Posterior cingulate gyrus (tissue), 11 donors: ENCODE data around the gene MAML2.
A peak's percentile ranks its signal among the peaks of the same experiment; 100 is the strongest.

Experiments
- DNase-seq, 10 donors: peaks; one replicate each; pipeline versions ENCODE4 v3.0.0 to v3.0.0-alpha.2; 2020 to 2021; ENCODE audit warnings: mixed read lengths in 3 of 10
- intact Hi-C: fragments of 100-400 bp; cut with DNase I; formaldehyde crosslinking; loops from one replicate; pipeline ENCODE4 v1.15.1; 2023

MAML2 gene

DNA sequence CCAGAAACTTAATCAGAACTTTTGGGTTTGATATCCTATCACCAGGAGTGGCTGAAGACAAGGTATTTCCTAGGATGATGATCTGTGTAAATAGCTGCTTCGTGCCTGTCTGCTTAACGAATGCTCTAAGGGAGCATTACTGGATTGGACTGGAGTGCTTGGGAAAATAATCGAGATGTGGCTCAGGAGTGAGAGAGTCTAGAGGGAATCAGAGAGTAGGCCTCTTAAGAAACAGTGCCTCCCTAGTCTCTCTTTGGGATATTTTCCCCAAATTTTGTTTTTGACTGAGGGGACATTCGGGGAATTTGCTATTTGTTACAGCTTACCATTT, 2.5 kb downstream of the MAML2 start:
- no peak for DNase-seq
- intact Hi-C loops, result loop anchor here (5.0 to 10.0 kb wide), 2 partner anchors 138 to 416 kb away; partner anchors contain the start of gene MTMR2

DNA sequence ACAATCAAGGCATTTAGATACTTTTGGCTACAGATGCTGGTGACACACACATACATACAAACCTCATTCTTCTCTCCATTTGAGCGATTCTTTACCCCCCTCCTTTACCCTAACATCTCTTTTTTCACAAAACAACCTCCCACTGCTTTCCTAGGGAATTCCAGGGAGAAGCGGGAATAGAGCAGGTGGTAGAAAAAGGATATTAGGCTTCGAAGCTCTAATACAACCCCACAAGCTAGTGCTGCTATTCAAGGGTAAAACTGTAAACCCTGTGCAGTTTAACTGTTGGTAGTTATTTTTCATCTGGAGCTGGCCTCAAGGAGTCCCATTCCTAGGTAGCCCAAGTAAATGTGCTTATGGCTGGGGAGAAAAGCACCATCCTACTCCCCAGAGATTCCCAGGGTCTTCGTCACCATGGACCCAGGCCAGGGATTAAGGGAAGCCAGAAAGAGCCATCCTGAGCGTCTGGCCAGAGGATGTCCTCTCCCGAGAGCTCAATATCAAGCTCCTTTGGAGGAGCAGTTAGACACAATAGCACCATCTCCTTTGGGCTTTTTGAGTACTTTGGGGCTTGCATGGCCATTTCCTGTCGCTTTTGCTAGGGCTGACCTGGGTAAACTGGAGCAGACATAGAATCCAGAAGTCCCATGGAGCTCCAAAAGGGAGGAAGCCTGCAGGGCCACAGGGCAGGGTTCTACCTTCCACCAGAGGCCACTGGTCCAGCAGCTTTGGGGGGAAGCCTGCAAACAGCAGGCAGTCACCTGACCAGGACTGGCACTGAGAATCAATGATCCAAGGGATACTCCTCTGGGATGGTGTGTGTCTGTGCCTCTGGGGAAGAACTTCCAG, 3.1 kb downstream of the MAML2 start:
- intact Hi-C loops, result loop anchor here (5.0 to 10.0 kb wide), 3 partner anchors 85 to 415 kb away; partner anchors contain the start of gene MTMR2
- DNase-seq, result peak in 1 of 10 donors; percentile 74

DNA sequence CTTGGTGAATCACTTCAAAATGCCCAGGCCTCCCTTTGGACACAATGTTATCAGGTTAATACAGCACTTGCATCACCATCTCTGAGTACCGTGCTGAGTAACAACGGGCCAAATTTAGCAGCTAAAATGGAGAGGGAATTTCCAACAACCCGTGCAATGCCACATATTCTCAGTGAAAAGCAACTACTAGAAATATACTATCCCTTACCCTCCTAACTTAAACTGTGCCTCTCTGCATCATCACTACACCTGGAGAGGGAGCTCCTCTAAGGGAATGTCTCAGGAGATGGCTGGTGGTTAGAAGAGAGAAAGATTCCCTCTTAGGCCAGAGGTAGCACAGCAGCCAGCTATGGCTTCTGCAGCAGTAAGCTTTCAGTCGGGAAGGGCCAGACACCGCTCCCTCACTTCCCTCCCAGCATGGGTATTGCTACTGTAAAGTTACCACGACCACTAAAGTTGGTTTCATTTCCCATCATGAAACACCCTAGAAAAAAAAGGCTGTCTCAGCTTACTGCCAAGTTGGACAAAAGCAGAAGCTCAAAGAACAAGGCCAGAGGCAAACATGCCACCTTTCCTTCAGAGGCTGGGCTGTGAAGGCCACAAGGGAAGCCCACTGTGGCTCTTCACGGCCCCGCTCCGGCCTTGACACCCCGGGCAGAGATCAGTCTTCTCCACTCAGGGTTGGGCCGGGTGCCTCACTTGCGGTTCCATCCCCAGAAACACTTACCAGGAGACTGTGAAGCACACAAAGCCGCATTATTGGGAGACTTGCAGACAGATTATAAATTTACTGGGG, 3.9 kb downstream of the MAML2 start:
- intact Hi-C loops, result loop anchor here (10.0 kb wide), 1 partner anchor 84 kb away; no protein-coding TSS in a partner anchor
- peak in 8 of 10 donors; percentile 38 to 95 (median 54) for DNase-seq

DNA sequence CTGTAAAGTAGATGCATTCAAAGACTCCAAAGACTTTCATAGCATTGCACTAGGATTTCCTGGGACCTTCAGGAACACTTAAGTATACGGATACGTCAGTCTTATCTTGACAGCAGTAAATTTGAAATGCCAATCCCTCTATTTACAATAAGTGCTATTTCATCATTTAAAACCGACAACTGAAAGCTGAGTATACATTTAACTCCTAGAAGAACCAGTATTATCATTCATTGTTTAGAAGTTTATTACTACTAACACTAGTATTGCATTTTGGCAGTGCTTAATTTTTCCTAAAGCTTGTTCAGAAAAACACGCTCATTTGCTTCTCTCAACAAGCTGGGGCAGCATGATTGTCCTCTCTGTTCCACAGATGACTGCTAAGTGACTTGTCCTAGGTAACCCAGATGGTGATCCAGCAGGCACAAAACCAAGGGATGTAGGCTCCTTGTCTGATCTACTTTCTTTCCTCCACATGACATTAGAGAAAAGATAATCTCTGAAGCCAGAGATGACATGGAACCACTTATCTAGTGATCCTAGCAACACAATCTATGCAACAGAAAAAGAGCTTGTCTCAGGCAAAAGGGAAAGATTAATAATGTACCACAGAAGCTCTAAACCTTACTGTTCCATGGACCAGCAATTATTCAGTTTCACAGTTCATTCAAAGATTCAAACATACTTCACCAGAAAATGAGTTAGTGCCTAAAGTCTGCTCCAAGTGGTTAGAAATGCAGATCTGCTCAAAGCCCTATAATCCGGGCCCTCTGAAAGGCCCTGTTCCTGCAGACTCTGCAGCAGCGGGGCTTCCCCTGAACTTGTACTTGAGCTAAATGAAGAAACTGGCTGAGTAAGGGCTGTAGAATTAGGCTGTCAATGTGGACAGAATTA, 5.2 kb downstream of the MAML2 start:
- DNase-seq, result peak in 2 of 10 donors; percentile 23 to 84

GRCh38 chr11:96335388-96335787, 7.6 kb downstream of the MAML2 start:
- intact Hi-C loops, result loop anchor here (10.0 kb wide), 1 partner anchor 81 kb away; no protein-coding TSS in a partner anchor
- DNase-seq, result no peak

More for the DNA sequence above, 5.2 kb downstream of the MAML2 start:
- intact Hi-C loops, result loop anchor here (10.0 kb wide), 1 partner anchor 83 kb away; no protein-coding TSS in a partner anchor

GRCh38 chr11:96334219-96334618, 8.8 kb downstream of the MAML2 start:
- DNase-seq, result no peak
- intact Hi-C loops, result loop anchor here (10.0 kb wide), 1 partner anchor 79 kb away; no protein-coding TSS in a partner anchor

- no peak for DNase-seq
- intact Hi-C loops, result loop anchor here (10.0 kb wide), 1 partner anchor 78 kb away; no protein-coding TSS in a partner anchor
Measured at GRCh38 chr11:96333191-96333719, 9.7 kb downstream of the MAML2 start.

- intact Hi-C loops, result loop anchor here (10.0 kb wide), 1 partner anchor 77 kb away; no protein-coding TSS in a partner anchor
Measured at GRCh38 chr11:96332126-96332771, 10.7 kb downstream of the MAML2 start.

GRCh38 chr11:96331699-96332116, 11.3 kb downstream of the MAML2 start:
- intact Hi-C loops, result loop anchor here (10.0 kb wide), 1 partner anchor 77 kb away; no protein-coding TSS in a partner anchor
- no peak for DNase-seq

More at GRCh38 chr11:96332126-96332771, 10.7 kb downstream of the MAML2 start:
- no peak for DNase-seq

GRCh38 chr11:96330511-96330859, 12.5 kb downstream of the MAML2 start:
- intact Hi-C loops, result loop anchor here (10.0 kb wide), 1 partner anchor 76 kb away; no protein-coding TSS in a partner anchor
- DNase-seq, result no peak

DNA sequence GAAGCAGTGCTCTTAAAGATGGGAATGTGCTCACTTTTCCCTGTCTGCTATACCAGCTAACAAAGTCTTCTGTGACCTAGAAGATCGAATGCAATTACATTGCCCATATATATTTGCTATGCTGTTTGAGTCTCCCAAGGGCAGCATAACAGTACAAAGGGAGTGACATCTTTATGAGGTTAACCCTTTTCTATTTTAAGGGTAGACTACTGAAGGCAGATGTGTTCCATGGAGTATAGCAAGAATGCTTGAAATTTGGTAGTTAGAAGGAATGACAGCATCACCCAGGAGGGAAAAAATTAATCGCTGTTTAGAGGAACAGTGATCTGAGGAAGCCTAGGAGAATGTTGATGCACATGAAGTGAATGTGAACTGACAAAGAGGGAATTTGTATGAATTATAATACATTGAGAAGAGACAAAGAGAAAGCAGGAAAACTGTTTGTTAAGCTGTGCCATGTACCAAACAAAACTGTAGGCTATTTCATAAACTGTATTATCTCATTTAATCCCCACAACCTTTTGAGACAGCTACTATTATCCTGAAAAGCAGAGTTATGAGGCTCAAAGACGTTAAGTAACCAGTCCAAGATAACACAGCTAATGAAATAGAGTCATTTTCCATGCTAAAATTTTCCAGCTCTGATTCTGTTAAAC, 13.0 kb downstream of the MAML2 start:
- DNase-seq, result no peak
- intact Hi-C loops, result loop anchor here (10.0 kb wide), 1 partner anchor 75 kb away; no protein-coding TSS in a partner anchor

GRCh38 chr11:96329419-96329818, 13.6 kb downstream of the MAML2 start:
- no peak for DNase-seq
- intact Hi-C loops, result no loop called here

- intact Hi-C loops, result no loop called here
- no peak for DNase-seq
Measured at GRCh38 chr11:96328395-96329010, 14.5 kb downstream of the MAML2 start.

- intact Hi-C loops, result no loop called here
- no peak for DNase-seq
Measured at GRCh38 chr11:96326959-96327358, 16.0 kb downstream of the MAML2 start.

DNA sequence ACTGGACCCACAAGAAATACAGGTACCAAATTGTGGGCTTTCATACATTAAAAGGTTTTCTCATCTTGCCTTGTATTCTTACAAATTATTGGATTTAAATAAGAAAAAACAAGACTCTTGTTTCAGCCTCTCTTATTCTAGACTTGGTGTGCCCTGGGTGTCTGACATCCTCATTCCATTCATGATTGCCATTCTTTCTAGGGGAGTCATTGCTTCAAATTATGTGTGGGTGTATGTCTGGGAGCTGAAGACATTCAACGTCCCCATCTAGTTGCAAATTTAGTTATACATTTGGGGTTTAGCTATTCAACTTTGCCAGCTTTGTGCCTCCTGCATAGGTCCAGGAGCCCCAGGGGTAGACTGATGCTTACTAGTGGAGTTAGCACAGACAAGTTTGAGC, 18.1 kb downstream of the MAML2 start:
- DNase-seq, result no peak
- intact Hi-C loops, result no loop called here

GRCh38 chr11:96323642-96323985, 19.4 kb downstream of the MAML2 start:
- DNase-seq, result no peak
- intact Hi-C loops, result no loop called here

- intact Hi-C loops, result no loop called here
- DNase-seq, result no peak
Measured at GRCh38 chr11:96322775-96323641, 20.0 kb downstream of the MAML2 start.
